Esophagus squamous epithelium (tissue), 5 donors: Measurements from ENCODE around the gene BDP1. TPM values are rescaled to one million over a fixed set of nuclear protein-coding genes. Genes with fewer than 3 reads are reported as not detected.
"Not testable (repeated sequence)": the region's sequence is repeated elsewhere in the genome, so short reads cannot be mapped to it uniquely, and the experiment has no call there.

Experiments
- DNase-seq: peaks from one replicate; lab custom pipeline; 2025; lab: John Stamatoyannopoulos, UW
- H3K27ac ChIP-seq, 4 donors: fragments of 200-600 bp; sonication (generic); one replicate each; pipeline ENCODE4 v1.5.1; 2016 to 2019; ENCODE audit warnings: mild to moderate bottlenecking in 1 of 4
- H3K27me3 ChIP-seq, 4 donors: fragments of 200-600 bp; sonication (generic); 1 replicate in 3 of 4; 2 replicates in 1 of 4; pipeline versions ENCODE4 v1.5.1 to v1.6.0; 2017 to 2021; ENCODE audit warnings: antibody characterized with exemption in 1 of 4
- H3K36me3 ChIP-seq, 3 donors: fragments of 200-600 bp; sonication (generic); one replicate each; pipeline ENCODE4 v1.5.1; 2016 to 2019
- H3K4me1 ChIP-seq, 3 donors: fragments of 200-600 bp; sonication (generic); one replicate each; pipeline ENCODE4 v1.5.1; 2017 to 2019
- H3K4me3 ChIP-seq, 4 donors: fragments of 200-600 bp; sonication (generic); 1 replicate in 3 of 4; 2 replicates in 1 of 4; pipeline ENCODE4 v1.5.1; 2016 to 2019; ENCODE audit warnings: mild to moderate bottlenecking in 2 of 4, moderate library complexity in 1 of 4
- H3K9me3 ChIP-seq, 3 donors: fragments of 200-600 bp; sonication (generic); one replicate each; pipeline ENCODE4 v1.5.1; 2016 to 2019
- CTCF ChIP-seq, 6 experiments: fragments of 450-650 bp in 4 of 6; fragments of 200-600 bp in 2 of 6; sonication (generic) in 2 of 6; IDR thresholded peaks; one replicate each; pipeline ENCODE4 v1.5.1; 2016 to 2019; ENCODE audit warnings: antibody characterized with exemption in 6 of 6, mild to moderate bottlenecking in 4 of 6, moderate library complexity in 4 of 6
- POLR2A ChIP-seq, 4 donors: fragments of 450-650 bp; IDR thresholded peaks; one replicate each; pipeline ENCODE4 v1.6.1; 2017; ENCODE audit warnings: antibody characterized with exemption in 4 of 4, mild to moderate bottlenecking in 4 of 4, moderate library complexity in 3 of 4
- WGBS, 2 donors: methylation state at CpG; one replicate each; pipeline ENCODE4 v1.1.5; 2018; 5-methylcytosine and 5-hydroxymethylcytosine counted together
- intact Hi-C: fragments of 100-400 bp; cut with DNase I; formaldehyde crosslinking; loops from one replicate; pipeline ENCODE4 v1.15.0; 2022
- total RNA-seq, 4 donors: library from RNA; depleted of rRNA; stranded (reverse); fragments of >200 nt; gene quantifications; one replicate each; pipeline ENCODE4 v1.1.0, GENCODE V29; 2016
- donor health status: DM: yes; HTN: yes; CAD: no.

The BDP1 gene
- total RNA-seq, 4 donors from 2014 or later, result 15.2 to 36.0 (median 20.6) TPM

- TF ChIP-seq POLR2A (IDR thresholded peaks at IDR 0.05) (no peak), CTCF (IDR thresholded peaks at IDR 0.05) (peak in 3 of 6 experiments; percentile 30 to 57 (median 36))
- H3K4me1 ChIP-seq, result peaks cover 0 to 8% (median 3%) of the 10 kb centered on the region in 3 donors
- peaks cover 0 to 98% (median 27%) of the 10 kb centered on the region in 3 donors for H3K36me3 ChIP-seq
- 67 to 70% methylated on average over 3 of the region's 3 CpGs for WGBS, 2 donors
- no peak overlapping the region for H3K4me3 ChIP-seq
- H3K27ac ChIP-seq, result no peak overlapping the region
- no peaks in the 10 kb centered on the region for H3K9me3 ChIP-seq
- no peaks in the 10 kb centered on the region for H3K27me3 ChIP-seq
- no peak for DNase-seq
- intact Hi-C loops, result no loop called here
Measured at GRCh38 chr5:71475788-71476384, 20.4 kb downstream of the BDP1 start.

- H3K27ac ChIP-seq, result no peak overlapping the region
- H3K9me3 ChIP-seq, result no peaks in the 10 kb centered on the region
- peaks cover 0 to 29% (median 16%) of the 10 kb centered on the region in 3 donors for H3K4me1 ChIP-seq
- TF ChIP-seq CTCF (IDR thresholded peaks at IDR 0.05) (no peak), POLR2A (IDR thresholded peaks at IDR 0.05) (no peak)
- intact Hi-C loops, result no loop called here
- no peaks in the 10 kb centered on the region for H3K27me3 ChIP-seq
- no peak for DNase-seq
- H3K36me3 ChIP-seq, result peaks cover 0 to 83% (median 27%) of the 10 kb centered on the region in 3 donors
- no peak overlapping the region for H3K4me3 ChIP-seq
Measured at GRCh38 chr5:71481441-71481840, 26.0 kb downstream of the BDP1 start.

GRCh38 chr5:71482132-71482531 is 26.7 kb downstream of the BDP1 start:
- DNase-seq, result no peak

GRCh38 chr5:71483355-71483754 is 27.9 kb downstream of the BDP1 start:
- Histone ChIP-seq H3K4me3 (no peak overlapping the region), H3K4me1 (peaks cover 0 to 29% (median 16%) of the 10 kb centered on the region in 3 donors), H3K27me3 (no peaks in the 10 kb centered on the region), H3K27ac (peak overlapping the region in 1 of 4 donors; percentile 4), H3K9me3 (no peaks in the 10 kb centered on the region), H3K36me3 (peaks cover 5 to 83% (median 31%) of the 10 kb centered on the region in 3 donors)
- DNase-seq, result no peak
- intact Hi-C loops, result no loop called here
- TF ChIP-seq CTCF (IDR thresholded peaks at IDR 0.05) (no peak), POLR2A (IDR thresholded peaks at IDR 0.05) (no peak)
- 37 to 46% methylated on average over 2 of the region's 2 CpGs for WGBS, 2 donors

More at GRCh38 chr5:71482132-71482531, 26.7 kb downstream of the BDP1 start:
- Histone ChIP-seq H3K27me3 (no peaks in the 10 kb centered on the region), H3K27ac (no peak overlapping the region), H3K9me3 (no peaks in the 10 kb centered on the region), H3K4me1 (peaks cover 0 to 29% (median 16%) of the 10 kb centered on the region in 3 donors), H3K36me3 (peaks cover 0 to 83% (median 22%) of the 10 kb centered on the region in 3 donors), H3K4me3 (no peak overlapping the region)
- TF ChIP-seq POLR2A (IDR thresholded peaks at IDR 0.05), result no peak
- no peak for TF ChIP-seq CTCF (IDR thresholded peaks at IDR 0.05)
- intact Hi-C loops, result no loop called here
- WGBS, 2 donors, result 31 to 43% methylated on average over 2 of the region's 2 CpGs

- no peaks in the 10 kb centered on the region for H3K27me3 ChIP-seq
- peaks cover 6 to 100% (median 21%) of the 10 kb centered on the region in 3 donors for H3K36me3 ChIP-seq
- intact Hi-C loops, result no loop called here
- 97 to 99% methylated on average over 5 of the region's 5 CpGs for WGBS, 2 donors
- TF ChIP-seq POLR2A (IDR thresholded peaks at IDR 0.05) (no peak), CTCF (IDR thresholded peaks at IDR 0.05) (no peak)
- no peak overlapping the region for H3K4me3 ChIP-seq
- DNase-seq, result no peak
- H3K4me1 ChIP-seq, result no peaks in the 10 kb centered on the region
- no peak overlapping the region for H3K27ac ChIP-seq
- H3K9me3 ChIP-seq, result no peaks in the 10 kb centered on the region
Measured at GRCh38 chr5:71492817-71493615, 37.6 kb downstream of the BDP1 start.

- H3K4me3 ChIP-seq, intact Hi-C loops, DNase-seq, H3K9me3 ChIP-seq, H3K27me3 ChIP-seq, H3K4me1 ChIP-seq, H3K27ac ChIP-seq: not testable (repeated sequence)
- 87 to 93% methylated on average over 4 of the region's 4 CpGs for WGBS, 2 donors
- peaks cover 5 to 100% (median 27%) of the 10 kb centered on the region in 3 donors for H3K36me3 ChIP-seq
Measured at GRCh38 chr5:71494202-71494601, 38.8 kb downstream of the BDP1 start.

- WGBS, 2 donors, result 90 to 93% methylated on average over 9 of the region's 9 CpGs
- intact Hi-C loops, H3K9me3 ChIP-seq, DNase-seq, H3K27ac ChIP-seq, H3K4me1 ChIP-seq, H3K27me3 ChIP-seq, H3K4me3 ChIP-seq: not testable (repeated sequence)
- H3K36me3 ChIP-seq, result peaks cover 9 to 100% (median 29%) of the 10 kb centered on the region in 3 donors
Measured at GRCh38 chr5:71498756-71499155, 43.3 kb downstream of the BDP1 start.
